Brain pericyte (primary cell): ENCODE data around the gene MGAT3.
"Not testable (repeated sequence)": the region's sequence is repeated elsewhere in the genome, so short reads cannot be mapped to it uniquely, and the experiment has no call there.

Experiments used
- DNase-seq: peaks from one replicate; pipeline ENCODE4 v3.0.0-alpha.2; 2012; ENCODE audit warnings: low read depth, low spot score

The MGAT3 gene

DNA sequence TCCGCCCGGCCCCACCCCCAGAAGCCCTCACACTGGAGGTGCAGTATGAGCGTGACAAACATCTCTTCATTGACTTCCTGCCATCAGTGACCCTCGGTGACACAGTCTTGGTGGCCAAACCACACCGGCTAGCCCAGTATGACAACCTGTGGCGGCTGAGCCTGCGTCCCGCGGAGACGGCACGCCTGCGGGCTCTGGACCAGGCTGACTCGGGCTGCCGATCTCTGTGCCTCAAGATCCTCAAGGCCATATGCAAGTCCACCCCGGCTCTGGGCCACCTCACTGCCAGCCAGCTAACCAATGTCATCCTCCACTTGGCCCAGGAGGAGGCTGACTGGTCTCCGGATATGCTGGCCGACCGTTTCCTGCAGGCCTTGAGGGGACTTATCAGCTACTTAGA is 57.0 kb downstream of the MGAT3 start:
- no peak for DNase-seq

DNA sequence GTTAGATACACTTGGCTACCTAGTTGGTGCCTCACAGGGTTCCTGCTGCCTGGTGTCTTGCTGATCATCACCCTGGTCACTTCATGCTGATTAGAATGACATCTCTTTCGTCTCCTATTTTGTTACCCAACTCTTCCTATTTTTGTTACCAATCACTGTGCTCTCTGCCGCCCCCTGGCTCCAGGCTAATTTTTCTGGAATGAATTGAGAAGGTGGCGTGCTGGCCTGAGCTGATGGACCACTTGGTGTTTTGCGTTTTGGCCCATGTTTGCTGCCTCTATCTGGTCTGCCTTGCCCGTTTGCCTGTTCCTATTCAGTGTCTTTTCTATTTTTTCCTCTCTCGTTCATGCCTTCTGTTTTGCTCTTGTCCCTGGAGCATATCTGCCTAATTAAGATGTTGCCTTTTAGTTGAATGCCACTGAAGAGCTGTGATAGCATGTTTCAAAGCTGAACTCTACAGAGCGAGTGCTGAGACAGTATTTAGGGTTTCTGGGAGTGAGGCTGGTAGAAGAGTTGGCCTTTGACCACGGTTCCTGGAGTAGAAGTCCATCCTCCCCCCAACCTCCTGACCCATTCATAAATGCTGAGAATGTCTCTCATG is 57.7 kb downstream of the MGAT3 start:
- DNase-seq: no peak

DNA sequence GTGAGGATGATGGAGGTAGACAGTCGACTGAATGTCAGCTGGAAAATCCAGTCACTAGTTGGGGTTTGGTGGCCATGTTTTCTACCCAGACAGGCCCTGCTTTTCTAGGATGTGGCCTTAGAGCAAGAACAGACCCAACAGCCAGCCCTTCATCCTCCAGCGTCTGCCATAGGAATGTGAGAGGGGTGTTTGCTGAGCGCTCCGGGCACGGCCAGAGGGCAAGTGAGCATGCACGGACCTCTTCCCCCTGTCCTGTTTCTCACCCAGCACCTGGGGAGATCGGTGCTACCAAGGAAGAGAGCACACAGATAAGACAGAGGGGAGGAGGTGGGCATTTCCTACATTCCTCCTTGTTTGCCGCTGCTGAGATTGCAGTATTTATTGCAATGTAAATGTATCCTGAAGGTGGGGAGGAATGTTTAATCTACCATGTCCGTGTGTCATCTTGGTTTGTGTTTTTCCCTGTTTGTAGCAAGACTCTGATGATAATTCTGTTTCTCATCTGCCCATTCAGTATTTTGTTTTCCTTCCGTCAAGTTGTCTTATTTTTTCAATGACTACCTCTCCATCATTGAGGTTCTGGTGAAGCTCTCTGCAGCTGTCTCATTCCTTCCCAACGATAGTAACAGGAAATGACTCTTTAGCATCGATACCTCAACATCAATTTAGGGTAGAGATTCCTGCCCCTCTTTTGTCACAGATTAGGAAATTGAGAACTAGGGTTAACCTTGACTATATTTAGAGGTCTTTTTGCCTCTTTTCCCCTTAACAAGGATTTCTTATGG is 58.6 kb downstream of the MGAT3 start:
- no peak for DNase-seq

DNA sequence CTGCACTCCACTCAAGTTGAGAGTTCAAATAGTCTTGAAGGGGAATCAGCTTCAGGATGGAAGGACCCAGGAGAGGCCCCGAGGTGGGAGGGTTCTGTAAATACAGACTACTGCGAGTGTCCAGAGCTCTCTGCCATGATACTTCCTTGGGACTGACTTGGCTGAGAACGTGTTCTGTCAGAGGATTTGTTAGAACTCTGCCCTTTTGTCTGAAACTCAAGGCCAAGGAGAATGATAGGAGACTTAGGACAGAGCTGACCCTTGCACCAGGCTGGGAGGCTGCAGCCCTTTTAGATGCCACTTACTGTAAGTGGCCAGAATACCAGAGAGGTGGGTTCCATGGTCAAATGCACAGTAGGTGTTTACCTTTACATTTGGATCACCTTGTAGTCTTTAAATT is 60.7 kb downstream of the MGAT3 start:
- no peak for DNase-seq

DNA sequence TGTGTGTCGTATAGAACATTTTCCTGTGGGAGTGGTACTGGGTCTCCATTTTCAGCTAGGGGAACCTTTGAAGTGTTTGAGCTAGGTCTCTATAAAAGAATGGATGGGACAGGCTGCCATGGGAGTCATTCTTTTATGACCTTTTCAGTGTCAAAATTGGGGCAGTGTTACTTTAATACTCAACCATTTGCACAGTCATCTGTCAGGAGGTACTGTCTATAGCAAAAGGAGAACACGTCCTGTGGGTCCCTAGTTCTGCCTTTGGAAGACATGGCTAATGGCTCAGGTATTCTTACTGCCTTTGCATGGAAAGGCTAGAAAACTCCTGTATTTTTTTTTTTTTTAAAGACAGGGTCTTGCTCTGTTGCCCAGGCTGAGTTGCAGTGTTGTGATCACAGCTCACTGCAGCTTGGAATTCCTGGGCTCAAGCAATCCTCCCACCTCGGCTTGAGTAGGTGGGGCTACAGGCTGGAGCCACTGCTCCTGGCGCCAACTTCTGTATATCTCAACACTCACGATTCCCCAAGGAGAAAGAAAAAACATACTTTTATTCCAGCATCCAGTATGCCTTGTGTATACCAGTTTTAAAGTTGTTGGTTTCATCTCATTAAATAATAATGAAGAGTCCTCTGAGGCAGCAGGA is 61.5 kb downstream of the MGAT3 start:
- DNase-seq: no peak

DNA sequence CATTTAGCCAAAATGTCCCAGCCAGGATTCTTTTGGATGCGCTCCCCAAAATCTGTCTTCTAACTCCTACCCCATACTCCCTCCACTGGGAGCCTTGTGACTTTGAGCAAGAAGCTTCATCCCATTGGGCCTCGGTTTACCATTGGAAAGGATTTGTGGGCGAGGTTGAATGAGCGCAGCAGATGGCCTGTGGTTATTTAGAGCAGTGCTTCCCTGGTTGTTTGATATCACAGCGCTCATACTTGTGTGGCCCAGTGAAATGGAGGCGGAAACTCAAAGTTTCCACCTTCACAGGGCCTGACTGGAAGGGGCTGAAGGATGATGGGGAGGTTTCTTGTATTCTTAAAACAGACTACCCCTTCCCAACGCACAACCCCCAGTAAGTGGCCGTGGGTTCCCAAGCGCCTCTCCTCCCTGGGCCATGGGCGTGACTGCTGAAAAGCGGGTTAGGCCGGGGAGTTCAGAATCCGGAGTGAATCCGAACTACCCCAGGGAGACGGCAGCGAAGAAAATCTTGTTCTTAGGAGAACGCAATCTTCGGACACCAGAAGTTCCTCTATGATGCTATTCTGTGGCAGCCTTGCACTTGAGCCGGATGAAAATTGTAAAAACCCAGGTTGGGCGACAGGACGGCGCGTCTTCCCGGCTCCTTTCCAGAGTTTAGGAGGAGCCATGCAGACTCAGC is 62.3 kb downstream of the MGAT3 start:
- no peak for DNase-seq

DNA sequence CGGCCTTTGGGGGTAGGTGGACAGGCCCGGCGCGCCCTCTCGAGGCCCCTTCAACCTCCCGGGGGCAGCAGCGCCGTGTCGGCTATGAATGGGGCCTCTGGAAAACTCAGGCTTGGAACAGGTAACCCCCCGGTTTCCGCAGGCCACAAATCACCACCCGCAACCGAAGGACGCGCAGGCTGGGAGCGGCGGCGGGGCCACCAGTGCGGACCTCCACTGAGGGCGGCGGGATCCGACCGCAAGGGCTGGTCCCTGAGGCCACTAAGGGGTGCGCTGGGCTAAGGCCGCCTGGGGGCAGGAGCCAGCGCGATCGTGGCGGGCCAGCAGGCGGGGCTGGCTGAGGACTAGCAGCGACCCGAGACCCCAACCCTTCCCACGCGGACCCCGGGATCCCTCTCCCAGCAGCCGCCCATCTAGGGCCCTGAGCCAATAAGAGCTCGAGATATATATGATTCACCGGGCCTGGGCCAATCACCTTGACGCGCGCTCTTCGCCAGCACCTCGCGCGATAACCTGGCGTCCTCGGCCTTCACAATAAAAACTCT is 62.9 kb downstream of the MGAT3 start:
- no peak for DNase-seq

DNA sequence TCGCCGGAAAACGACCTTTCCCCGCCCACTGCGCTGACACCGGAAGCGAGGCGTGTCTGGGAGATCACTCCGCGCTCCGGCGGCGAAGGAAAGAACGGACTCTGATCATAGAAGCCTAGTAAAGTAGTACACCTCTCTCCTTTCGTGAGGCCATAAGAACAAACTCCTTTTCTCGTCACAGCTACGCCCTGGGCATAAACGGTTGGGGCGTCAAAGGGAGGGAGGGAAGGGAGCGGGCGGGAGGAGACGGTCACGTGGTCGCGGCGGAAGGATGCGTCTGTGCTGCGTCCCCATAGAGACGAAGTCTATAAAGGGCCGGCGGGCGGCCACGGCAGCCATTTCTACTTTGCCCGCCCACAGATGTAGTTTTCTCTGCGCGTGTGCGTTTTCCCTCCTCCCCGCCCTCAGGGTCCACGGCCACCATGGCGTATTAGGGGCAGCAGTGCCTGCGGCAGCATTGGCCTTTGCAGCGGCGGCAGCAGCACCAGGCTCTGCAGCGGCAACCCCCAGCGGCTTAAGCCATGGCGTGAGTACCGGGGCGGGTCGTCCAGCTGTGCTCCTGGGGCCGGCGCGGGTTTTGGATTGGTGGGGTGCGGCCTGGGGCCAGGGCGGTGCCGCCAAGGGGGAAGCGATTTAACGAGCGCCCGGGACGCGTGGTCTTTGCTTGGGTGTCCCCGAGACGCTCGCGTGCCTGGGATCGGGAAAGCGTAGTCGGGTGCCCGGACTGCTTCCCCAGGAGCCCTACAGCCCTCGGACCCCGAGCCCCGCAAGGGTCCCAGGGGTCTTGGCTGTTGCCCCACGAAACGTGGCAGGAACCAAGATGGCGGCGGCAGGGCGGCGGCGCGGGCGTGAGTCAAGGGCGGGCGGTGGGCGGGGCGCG is 63.7 kb downstream of the MGAT3 start, which contains the start of gene ATF4:
TSS of gene ATF4 (plus strand) at position 337 of the 880 bp plus-strand sequence. CDS start 884 bp downstream, outside the sequence.
- DNase-seq: peak; percentile 99

DNA sequence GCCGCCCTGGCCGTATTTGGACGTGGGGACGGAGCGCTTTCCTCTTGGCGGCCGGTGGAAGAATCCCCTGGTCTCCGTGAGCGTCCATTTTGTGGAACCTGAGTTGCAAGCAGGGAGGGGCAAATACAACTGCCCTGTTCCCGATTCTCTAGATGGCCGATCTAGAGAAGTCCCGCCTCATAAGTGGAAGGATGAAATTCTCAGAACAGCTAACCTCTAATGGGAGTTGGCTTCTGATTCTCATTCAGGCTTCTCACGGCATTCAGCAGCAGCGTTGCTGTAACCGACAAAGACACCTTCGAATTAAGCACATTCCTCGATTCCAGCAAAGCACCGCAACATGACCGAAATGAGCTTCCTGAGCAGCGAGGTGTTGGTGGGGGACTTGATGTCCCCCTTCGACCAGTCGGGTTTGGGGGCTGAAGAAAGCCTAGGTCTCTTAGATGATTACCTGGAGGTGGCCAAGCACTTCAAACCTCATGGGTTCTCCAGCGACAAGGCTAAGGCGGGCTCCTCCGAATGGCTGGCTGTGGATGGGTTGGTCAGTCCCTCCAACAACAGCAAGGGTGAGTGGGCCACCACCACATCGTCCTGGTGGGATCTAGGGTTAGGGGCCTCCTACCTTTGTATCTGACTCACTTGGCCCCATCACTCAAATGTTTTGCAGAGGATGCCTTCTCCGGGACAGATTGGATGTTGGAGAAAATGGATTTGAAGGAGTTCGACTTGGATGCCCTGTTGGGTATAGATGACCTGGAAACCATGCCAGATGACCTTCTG is 64.5 kb downstream of the MGAT3 start:
- DNase-seq: not testable (repeated sequence)

DNA sequence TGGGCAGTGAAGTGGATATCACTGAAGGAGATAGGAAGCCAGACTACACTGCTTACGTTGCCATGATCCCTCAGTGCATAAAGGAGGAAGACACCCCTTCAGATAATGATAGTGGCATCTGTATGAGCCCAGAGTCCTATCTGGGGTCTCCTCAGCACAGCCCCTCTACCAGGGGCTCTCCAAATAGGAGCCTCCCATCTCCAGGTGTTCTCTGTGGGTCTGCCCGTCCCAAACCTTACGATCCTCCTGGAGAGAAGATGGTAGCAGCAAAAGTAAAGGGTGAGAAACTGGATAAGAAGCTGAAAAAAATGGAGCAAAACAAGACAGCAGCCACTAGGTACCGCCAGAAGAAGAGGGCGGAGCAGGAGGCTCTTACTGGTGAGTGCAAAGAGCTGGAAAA is 65.3 kb downstream of the MGAT3 start:
- DNase-seq: not testable (repeated sequence)

DNA sequence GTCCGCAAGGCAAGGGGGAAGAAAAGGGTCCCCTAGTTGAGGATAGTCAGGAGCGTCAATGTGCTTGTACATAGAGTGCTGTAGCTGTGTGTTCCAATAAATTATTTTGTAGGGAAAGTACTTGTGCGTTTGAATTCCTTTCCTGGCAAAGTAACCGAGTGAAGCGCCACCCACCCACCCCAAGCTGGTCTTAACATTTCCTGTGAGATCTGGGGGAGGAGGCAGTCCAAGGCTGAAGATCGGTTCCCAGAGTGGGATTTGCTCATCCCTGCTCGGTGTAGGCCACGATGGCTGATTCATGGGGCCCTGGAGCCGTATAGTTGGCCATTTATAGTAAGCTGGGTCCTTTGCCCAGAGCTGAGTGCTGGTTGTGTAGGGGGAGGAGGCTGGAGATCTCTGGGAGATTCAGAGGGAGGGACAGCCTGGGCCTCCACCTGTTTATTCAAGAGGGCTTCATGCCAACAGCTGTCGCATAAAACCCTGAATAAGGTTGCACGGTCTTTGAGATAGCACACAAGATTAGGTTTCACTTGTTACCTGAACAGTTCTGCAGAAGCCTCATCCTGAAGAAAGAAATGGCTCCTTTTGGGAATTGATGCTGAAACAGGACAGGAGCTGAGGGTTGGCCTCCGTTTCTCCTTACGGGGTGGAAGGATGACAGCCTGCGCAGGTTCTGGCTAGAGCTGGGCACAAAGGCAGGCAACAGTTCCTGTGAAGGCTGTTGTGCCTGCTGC is 65.9 kb downstream of the MGAT3 start:
- DNase-seq: no peak

DNA sequence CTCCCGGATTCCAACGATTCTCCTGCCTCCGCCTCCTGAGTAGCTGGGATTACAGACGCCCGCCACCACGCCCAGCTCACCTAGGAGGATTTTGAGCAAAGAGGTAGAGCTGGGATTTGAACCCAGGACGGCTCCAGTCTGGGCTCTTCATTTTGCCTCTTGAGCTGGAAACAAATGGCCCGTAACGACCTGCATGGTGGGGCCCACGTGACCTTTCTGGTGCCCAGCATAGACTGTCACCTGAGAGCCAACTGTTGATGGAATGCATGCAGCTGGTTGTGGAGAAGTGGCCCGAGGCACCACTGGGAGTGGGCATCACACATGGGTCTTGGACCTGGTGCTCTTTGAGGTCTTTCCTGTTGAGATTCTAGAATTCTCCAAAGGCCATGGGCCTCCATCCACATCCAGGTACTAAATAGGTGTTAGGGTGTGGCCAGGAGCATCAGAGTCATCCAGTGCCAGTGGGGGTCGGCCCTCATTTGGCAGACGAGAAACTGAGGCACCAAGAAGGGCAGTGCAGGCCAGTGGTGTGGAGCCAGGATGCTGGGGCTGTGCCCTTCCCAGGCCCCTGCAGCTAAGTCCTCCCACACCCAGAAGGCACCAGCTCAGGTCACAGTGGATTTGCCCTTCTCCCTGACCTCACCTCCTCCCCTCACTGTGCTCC is 67.4 kb downstream of the MGAT3 start:
- DNase-seq: no peak

DNA sequence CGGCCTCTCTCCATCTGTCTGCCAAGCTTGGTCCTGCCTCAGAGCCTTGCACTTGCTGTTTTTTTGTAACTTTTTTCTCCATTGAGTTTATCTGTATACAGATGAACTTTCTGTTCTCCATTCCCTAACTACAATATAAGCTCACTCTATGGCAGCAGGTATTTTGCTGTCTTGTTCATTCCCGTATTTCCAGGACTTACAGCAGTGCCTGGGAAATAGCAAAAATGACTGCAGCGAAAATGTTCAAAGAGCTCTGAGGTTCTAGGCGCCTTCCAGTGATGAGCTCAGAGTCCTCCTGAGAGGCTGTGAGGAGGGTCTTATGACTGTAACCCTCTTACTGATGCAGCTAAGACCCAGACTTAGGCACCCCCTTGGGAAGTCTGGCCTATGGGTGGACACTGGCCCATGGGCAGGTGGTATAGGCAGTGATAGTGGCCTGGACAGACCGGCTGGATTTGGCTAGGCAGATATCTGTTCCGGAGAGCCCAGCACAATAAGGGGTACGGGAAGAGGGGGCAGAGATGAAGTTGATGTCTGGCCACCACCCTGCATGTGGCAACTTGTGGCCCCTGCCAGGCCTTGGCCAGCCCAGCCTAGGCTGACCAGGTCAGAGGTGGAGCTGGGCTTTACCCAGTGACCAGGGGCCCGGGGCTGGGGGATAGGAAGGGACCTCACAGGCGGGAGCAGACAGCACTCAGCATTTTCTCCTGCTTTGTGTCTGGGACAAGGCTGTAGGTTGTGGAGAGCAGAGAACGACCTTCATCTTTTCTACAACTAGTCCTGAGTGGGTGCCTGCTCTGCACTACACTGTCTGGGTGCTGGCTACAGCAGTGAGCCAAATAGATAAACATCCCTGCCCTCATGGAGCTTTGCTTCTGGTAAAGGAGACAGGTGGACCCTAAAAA is 68.2 kb downstream of the MGAT3 start:
- no peak for DNase-seq

DNA sequence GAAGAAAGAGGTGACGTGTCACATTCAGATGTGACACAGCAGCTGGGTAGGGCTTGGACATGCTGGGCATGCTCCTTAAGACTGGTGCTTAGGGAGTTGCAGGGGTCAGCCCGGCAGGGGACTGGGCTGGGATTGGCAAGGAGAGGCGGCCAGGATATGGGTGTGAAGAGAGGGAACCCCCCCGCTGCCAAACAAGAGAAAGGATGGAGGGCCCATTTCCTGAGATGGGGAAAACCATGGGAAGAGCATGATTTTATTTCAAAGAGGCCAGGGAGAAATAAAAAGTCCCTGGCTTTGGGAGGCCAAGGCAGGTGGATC is 68.8 kb downstream of the MGAT3 start:
- no peak for DNase-seq

DNA sequence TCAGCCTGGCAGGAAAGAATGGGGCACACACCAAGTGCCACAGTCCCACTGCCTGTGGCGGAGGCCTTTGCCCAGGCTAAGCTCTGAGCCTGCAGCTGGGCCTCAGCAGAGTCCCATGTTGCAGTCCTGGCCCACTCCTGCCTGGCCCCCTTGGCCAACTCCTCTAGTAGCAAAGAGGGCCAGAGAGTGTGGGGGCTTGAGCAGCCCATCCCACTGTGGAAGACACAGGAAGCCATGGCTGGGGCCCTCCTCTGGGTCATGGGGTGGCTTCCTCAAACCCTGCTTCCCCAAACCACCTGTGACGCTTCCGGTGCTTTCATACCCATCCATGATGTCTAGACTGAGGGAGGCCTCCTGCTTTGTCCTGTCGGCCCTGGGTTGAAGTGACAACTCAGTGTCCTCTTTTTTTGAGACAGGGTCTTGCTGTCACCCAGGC is 69.9 kb downstream of the MGAT3 start:
- DNase-seq: no peak

DNA sequence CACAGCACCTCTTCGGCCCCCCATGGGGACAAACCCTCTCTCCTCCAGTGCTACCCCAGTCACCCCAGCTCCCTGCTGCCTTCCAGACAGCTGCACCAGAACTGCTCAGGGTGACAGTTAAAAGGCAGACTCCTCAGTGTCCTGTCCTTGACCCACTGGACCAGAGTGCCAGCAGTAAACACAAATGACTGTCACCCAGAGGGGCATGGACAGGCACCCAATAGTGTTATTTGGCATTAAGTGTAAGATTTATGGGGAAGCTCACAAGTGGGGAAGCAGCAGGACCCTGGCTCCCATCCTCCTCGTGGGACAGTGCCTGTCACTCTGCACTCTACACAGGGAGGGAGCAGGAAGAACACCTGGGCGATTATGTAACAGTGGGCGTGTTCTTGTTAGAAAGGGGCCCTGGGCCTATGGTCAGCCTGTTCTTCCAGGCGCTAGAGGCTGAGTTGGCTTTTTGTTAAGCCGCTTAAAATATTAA is 70.7 kb downstream of the MGAT3 start:
- DNase-seq: no peak

DNA sequence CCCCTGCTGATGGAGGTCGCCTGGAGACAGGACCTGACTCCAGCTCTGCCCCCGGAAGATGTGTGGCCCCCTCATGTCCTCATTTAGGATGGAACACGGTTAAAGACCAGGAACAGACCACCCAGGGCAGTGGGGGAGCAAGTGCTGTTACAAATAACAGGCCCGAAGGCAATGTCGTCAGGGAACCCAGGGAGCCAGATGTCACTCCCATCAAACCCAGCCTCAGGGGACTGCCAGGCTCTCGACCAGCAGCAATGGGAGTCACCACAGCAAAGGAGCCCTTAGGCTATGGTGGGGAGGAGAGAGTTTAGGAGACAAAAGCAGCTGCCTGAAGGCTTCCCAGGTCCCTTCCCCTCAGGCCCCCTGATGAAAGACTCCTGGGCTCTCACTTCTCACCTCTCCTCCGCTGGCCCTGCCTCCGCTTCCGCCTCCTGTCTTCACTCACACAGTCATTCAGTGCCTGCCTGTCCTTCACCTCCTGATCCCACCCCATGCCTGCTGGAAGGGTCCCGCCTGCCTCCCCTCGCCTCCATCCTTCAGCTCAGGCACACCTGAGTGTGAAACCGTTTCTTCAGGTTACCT is 71.4 kb downstream of the MGAT3 start:
- DNase-seq: no peak
